Myocyte (in vitro differentiated cells): Measurements from ENCODE around the gene DOK3. TPM values are rescaled to one million over a fixed set of nuclear protein-coding genes. Genes with fewer than 3 reads are reported as not detected.
"Not testable (repeated sequence)": the region's sequence is repeated elsewhere in the genome, so short reads cannot be mapped to it uniquely, and the experiment has no call there.

ENCODE experiments used
- DNase-seq: peaks from one replicate; pipeline ENCODE4 v3.0.0-alpha.2; 2012; ENCODE audit warnings: low read depth
- total RNA-seq: library from RNA; depleted of rRNA; stranded (reverse); fragments of >200 nt; gene quantifications from 2 replicates; pipeline ENCODE4 v1.2.3, GENCODE V29; 2014

Gene DOK3
- total RNA-seq, 1 donor from 2014 or later: 21.7 TPM

DNA sequence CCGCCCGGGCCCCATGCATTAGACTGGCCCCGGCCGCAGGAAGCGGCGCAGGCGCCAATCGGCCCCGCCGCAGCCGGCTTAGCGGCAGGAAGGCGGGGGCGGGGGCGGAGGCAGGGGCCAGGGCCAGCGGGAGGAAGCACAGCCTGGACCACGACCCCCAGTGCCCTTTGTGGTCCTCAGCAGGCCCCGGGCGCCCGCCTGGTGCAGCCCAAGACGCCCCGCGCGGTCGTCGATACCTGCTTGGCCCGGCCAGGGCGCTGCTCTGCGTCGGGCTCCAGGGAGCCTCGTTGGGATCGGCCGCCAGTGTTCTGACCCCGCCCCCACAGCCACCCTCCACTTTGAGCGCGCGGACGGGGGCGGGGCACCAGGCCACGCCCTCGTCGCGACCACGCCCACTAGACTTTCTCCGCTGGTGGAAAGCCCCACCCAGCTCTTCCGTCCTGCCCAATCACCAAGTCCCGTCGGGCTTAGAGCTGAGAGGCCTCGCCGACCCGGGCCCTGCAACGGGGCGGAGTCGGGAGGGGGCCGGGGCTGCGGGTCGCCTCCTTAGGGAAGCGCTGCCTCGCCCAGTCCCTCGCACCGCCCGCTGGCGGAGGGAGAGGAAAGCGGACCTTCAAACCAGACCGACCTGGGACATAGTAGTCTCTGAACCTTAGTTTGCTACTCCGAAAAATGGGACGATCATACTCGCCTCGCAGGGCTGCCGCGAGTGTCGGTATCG, 12.2 kb downstream of the DOK3 start, which contains the start of gene PDLIM7:
PDLIM7 (minus strand) TSS at position 313 of the 721 bp plus-strand sequence. CDS start 1,092 bp downstream, outside the sequence.
- DNase-seq: peak; percentile 97

DNA sequence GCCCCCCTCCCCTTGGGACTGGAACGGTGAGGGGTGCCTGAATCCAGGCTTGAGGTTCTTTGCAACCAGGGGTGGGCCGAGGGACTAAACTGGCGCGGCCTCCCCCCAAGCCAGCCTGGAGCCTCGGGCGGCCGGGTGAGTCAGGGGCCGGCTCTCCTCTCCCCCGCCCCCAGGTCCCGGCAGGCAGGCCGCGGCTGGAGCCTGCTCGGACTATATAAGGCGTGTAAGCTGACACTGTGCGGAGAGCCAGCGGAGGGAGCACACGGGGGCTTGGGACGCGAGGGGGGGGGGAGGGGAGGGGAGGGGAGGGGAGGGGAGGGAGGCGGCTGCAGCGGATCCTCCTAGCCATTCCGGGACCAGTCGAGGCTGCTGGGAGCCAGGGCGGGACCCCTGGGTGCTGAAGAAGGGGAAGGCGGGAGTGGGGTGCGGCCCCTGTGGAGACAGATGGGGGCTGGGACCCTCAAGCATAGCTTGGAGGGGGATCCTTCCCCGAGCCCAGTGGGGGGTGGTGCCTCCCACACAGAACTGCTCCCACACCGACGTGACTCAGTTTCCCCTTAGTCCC, 12.8 kb downstream of the DOK3 start:
- peak; percentile 97 for DNase-seq

DNA sequence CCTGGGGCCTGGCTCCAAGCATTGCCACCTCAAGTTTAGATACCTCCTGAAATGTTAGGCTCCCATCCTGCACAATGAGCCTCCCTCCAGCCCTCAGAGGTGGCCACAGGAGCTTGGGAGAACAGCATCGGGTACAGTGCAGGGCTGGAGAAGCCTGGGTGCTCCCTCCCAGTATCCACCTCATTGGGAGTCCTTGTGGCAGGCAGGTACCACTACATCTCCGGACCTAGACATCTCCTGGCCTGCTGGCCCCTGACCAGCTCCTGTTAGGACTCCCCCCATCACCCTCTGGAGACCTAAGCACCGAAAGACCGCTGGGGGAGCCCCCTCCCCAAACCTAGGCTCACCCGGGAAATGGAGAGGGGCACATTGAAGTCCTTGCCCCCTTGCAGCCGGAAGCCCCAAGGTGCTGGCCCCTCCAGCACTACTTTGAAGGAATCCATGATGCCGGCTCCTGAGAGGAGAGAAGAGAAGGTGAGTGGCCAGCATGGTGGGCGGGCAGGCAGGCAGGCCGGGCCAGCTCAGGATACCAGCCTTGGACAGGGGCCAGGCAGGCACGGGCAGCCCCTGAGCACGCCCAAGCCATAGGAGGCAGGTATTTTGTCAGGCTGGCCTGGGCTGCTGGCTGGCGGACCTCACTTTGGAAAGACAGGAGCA, 13.4 kb downstream of the DOK3 start:
- DNase-seq: peak; percentile 73

DNA sequence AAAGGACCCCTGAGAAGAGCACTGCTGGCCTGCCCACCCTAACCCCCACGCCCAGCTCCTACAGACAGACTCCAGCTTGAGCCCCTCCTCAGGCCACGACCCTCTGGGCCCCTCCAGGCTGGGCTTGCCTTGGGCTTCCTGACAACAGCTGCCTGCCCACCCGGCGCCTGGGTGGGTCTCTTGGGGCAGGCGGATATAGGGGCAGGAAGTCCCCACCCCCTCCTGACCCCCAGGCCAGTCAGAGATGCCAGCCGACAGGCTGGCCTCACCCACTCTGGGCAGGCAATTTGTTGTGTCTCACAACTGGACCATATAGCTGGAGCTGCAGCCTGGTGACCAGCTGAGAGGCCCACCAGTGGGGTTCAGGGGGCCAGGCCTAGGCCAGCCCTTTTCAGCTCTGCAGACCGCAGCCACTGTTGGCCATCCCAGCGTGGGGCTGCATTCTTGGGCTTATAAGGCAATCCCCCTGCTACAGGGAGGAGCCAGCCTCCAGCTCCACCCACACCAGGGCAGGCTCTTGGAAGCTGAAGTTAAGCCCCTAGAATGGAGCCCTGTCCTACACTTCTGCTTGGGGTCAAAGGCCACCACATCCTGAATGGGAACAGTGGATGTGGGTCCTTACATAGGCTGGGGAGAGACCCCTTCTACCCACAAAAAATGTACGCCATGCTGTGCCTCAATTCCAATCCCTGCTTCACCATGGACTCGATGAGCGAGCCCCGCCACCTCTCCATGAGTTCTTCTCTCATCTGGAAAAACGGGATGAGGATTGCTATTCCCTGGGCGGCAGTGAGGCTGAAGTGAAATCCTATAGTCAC, 14.2 kb downstream of the DOK3 start:
- DNase-seq: peak; percentile 98

DNA sequence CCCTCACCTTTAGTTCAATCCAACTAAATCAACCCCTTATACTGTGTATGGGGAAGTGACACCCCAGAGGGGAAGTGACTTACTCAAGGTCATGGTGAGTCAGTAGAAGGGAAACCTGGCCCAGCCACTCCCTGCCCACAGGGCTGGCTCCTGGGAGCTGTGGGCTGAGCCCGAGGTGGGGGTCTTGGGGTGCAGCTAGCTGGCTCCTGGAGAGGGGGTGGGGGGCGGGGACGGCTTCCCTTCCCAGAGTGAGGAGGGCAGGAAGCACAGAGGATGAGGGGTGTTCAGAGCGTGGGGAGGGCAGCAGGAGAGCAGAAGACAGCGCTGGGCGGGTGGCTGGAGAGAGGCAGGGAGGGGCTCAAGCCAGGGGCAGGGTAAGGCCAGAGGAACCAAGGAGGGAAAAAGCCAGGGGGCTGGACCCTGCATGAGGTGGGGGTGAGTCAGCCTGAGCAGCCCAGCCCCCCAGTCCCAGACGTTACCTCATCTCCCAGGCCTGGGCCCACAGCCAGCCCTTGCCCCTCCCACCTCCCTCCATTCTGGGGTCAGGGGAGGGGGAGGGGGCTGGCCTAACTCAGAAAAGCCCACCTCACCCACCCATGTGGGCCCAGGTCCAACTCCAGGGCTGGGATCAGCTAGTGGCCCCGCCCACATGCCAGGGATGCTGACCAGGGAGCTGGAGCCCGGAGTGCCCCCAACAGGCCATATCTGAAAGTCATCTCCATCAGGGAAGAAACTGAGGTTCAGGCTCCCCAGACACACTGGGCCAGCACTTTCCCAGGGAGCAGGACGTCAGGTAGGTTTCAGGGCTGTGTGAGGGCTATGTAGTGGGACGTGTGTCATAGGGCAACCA, 15.1 kb downstream of the DOK3 start:
- DNase-seq: peak; percentile 85

DNA sequence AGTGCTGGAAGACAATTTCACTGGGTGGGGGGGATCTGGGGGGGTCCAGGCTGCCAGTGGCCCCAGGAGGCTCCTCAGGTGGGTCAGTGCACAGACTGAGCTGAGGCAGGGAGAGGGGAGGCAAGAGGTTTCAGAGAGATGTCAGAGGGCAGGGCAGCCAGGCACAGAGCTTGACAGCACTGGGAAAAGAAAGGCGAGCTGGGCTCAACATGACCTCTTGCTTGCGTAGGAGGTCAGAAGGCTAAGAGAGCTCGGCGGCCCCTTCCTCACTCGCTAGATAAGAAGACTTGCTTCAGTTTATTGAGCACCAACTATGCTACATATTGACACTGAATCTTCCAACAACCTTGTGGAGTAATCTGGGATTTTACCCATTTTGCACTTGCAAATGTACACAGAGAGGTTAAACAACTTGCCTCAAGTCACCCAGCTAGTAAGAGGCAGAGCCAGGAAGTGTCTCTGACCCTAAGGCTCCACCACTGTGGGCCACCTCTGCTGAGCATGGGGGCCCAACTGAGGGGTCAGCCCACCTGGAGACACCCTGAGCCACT, 15.8 kb downstream of the DOK3 start:
- DNase-seq: no peak

DNA sequence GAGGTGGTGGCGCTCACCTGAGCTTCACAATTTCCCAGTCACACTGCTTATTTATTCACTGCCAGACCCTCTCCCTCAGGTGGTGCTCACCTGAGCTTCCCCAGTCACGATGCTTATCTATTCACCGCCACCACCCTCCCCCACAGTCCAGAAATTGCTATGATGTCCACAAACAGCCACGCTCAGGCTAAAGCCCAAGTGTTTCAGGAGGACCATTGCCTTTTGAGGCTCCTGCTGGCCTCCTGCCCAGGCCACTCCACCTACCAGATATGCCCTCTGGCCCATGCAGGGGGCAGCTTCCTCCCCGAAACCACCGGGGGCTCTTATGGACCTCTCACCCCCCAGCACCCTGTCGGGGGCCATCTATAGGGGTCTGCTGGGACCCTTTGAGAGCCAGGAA, 16.8 kb downstream of the DOK3 start:
- DNase-seq: no peak

DNA sequence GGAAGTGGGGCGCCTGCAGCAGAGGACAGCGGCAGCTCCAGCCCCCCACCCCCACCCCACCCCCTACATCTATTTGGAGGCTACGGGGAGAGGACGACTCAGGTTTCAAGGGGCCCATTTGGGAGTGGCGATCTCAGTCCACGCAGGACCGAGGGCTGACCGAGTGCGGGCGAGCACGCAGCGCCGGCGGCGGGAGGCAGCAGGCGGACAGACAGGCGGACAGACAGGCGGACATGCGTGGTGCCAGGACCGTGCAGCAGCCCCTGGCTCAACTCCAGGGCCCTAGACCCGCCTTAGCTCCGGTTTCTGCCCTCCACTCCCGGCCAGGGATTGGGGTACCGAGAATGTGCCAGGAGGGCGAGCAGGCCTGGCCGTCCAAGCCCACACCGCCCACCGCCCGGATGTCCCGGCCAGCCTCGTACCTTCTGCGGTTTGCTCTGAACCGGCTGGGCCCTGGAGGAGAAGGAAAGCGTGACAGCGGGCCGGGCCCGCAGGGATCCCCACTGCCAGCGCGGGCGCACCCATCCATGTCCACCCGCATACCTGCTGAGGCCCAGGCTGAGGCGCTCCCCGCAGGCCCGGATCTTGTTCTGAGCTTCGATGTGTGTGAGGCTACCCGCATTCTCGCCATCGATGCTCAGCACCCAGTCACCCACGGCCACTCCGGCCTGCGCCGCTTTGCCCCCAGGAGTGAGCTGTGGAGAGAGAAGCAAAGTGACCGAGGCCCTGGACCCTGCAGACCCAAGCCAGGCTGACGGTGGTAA, 17.5 kb downstream of the DOK3 start:
- DNase-seq: no peak

DNA sequence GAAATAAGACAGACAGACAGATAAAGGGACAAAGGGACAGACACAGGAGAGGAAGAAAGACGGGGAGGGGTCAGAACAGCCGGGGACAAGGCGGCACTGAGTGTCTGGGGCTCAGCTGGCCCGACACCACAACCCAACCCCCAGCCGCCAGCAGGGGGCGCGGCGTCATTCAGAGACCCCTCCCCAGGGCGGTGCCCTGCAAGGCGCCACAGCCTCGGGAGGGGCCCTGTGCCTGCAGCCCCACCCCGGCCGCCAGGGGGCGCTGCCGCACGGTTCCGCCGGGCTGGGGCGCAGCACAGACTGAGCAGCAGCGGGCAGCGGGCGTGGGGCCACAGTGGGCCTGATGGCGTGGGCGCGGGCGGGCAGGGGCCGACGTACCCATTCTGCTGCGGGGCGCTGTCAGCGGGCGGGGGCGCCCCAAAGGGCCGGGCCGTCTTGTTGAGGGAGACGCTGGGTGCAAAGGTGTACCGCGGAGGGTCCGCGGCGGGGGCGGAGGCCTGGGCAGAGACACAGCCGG, 18.1 kb downstream of the DOK3 start:
- DNase-seq: no peak

DNA sequence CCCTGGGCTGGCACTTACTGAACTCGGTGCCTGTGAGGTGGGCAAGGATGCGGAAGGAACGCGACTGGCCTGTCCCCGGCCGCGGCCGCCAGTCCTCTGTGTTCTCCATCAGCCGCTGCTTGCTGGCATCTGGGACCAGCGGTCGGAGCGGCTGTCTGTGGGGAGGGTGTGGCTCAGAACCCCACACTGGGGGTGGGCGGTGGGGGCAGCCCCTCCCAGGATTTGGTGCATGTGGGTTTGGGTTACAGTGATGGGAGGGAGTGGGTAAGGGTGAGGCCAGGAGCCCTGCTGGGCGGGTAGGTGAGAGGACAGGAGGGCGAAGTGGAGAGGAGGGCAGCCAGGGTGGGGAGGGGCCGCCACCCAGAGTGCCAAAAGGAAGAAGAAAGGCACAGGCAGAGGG, 18.6 kb downstream of the DOK3 start:
- no peak for DNase-seq

DNA sequence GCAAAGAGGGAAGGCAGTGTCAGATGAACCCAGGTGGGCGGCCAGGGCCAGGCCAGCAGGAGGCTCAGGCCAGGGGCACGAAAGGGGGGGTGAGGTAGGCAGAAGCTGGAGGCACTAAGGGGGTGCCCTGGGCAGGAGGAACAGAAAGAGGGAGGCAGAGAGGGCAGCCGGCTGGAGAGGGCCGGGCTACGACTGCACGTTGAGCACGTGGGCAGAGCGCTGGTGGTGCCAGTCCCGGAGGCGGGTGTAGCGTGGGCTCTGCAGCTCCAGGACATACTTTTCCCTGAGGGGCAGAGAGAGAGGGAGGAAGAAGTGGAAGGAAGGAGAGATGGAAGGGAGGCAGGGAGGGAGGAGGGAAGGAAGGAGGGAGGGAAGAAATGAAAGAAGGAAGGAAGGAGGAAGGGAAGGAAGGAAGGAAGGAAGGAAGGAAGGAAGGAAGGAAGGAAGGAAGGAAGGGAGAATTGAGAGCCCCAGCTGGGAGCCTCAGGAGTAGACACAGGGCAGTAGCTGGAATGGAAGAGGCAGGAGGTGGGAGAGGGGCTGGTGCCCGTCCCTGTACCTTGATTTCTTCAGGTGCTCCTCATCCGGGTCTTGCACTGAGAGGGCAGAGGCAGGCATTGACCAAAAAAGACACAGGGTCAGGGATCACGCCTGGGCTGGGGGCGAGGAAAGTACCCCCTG, 19.2 kb downstream of the DOK3 start:
- DNase-seq: no peak

DNA sequence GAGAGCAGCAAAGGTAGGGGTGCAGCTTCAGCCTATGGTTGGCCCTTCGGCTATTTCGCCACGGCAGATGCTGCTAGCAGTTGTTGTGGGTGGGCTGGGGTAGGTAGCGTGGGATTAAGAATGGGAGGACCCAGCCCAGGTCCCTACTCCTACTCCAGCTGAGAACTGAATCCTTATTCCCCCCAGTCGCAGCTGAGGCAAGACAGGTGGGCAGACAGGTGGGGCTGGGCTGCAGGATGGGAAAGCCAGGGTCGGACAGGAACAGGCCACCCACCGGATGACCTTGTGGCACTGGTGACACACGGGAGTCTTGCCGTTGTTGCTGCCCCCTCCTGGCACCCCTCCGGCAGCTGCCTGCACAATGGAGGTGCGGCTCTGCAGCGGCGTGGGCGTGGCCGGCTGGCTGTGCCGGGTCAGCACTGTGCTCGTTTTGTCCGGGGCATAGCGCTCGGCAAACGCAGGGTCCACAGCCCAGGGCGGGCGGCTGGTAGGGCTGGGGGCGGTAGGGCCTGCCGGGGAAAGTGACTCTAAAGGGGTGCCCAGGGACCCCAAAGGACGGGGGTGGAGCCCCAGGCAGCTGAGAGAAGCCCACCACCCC, 20.4 kb downstream of the DOK3 start:
- DNase-seq: no peak

DNA sequence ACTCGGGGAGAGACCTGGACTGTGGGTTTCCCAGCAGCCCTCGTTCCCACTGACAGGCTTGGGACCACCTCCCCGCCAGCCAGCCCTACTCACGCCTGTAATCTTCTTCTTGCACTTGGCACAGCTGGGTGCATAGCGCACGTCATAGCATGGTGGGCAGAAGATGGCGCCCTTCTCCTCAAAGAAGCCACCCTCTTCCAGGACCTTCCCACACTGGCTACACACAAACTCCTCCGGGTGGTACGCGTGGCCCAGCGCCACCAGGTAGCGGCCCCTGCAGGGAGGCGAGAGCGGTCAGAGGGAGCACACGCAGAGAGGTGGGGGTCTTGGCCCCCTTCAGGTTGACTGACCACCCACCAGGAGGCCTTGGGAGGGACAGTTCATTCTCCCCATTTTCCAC, 21.7 kb downstream of the DOK3 start:
- no peak for DNase-seq

DNA sequence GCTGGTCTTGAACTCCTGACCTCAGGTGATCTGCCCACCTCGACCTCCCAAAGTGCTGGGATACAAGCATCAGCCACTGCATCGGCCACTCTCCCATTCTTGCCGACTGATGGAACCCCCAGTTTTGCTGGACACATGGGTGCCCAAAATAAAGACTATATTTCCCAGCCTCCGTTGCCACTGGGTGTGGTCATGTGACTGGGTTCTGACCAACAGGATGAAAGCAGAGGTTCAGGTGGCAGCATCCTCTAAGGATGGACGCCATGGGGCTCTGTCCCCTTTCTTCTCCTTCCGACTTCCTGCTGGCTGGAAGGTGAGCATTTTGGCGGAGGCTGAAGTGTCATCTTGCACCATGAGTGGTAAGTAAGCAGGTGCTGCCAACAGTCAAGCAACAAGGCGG, 22.5 kb downstream of the DOK3 start:
- no peak for DNase-seq

DNA sequence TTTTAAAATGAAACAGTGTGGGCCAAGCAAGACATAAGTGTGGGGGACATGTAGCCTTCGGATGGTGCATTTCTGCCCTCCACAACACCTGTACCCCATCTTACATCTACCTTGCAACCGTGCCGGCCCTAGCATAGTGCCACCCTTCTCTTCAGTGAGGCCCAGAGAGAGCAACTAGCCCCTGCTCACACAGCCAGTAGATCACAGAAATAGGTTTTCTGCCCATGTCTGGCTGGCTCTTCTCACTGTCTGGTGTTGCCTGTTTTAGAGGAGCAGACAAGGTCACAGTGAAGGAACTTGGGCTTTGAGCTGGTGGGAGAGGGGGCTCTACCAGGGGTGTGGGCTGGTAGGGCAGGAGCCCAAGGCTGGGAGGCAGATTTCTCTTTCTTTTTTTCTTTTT, 23.4 kb downstream of the DOK3 start:
- DNase-seq: no peak

DNA sequence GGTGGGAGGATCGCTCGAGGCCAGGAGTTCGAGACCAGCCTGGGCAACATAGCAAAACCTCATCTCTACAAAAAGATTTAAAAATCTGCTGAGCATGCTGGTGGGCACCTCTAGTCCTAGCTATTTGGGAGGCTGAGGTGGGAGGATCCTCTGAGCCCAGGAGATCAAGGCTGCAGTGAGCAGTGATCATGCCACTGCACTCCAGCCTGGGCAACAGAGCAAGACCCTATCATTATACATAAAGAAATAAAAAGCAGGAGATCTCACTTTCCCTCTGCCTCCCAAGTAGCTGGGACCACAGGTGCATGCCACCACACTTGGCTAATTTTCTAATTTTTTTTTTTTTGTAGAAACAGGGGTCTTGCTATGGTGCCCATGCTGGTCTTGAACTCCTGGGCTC, 23.9 kb downstream of the DOK3 start:
- not testable (repeated sequence) for DNase-seq

DNA sequence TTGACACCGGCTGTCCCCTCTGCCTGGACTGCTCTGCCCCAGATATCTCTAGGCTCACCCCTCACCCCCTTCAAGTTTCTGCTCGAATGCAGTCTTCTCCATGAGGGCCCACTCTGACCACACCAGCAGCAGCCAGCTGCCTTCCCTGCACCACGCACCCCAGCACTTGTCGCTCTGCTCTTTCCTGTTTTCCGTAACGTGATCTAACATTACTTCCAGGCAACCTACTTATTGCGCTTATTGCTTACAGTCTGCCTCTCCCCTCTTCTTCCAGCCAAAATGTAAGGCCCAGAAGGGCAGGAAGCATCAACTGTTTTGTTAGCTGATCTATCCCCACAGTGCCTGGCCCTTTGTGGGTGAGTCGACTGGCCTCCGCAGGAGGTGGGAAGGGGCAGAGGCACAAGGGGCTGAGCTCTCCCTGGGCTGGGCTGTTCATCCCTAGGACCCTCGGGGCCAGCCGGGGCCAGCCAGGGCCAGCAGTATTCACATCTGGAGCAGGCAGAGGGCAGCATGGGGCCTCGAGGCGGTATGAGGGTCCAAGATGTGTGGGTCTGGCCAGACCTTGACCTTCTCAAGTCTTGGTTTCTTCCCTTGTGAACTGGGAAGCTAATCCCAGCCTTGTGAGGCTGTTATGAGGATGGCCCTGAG, 24.6 kb downstream of the DOK3 start:
- DNase-seq: peak; percentile 62
